HCT116 (cell line): ENCODE results near the gene CTXN1.

Experiments
- ELF1 ChIP-seq: IDR thresholded peaks from 2 replicates; pipeline ENCODE4 v1.6.1; 2012; ENCODE audit warnings: low read depth, borderline replicate concordance
- EZH2phosphoT487 ChIP-seq: fragments of 200-600 bp; IDR thresholded peaks from 2 replicates; pipeline ENCODE4 v1.6.1; 2018; ENCODE audit warnings: antibody characterized with exemption, borderline replicate concordance
- POLR2A ChIP-seq: IDR thresholded peaks from 2 replicates; pipeline ENCODE4 v1.7.0; 2011; ENCODE audit warnings: borderline replicate concordance; ENCODE audit not compliant: insufficient read depth, insufficient read length; ENCODE audit errors: extremely low read depth
- POLR2AphosphoS5 ChIP-seq: IDR thresholded peaks from 2 replicates; pipeline ENCODE4 v1.6.1; 2011; ENCODE audit warnings: mild to moderate bottlenecking, low read depth, low read length, moderate library complexity
- RAD21 ChIP-seq: IDR thresholded peaks from 2 replicates; pipeline ENCODE4 v1.6.1; 2012; ENCODE audit warnings: low read depth, mild to moderate bottlenecking
- YY1 ChIP-seq: IDR thresholded peaks from 2 replicates; pipeline ENCODE4 v1.6.1; 2011; ENCODE audit warnings: low read length, low read depth, moderate library complexity, mild to moderate bottlenecking; ENCODE audit not compliant: insufficient replicate concordance; ENCODE audit errors: extremely low read depth
- TF ChIP-seq, protein P1 (sequence below), 3 experiments: fragments of 200-600 bp in 1 of 3; sonication (generic) in 1 of 3; IDR thresholded peaks in 2 of 3; conservative IDR thresholded peaks in 1 of 3; 2 replicates each; pipeline ENCODE4 v1.5.1; 2012 to 2017; ENCODE audit warnings: low read depth in 2 of 3, low read length in 2 of 3, antibody characterized with exemption in 1 of 3, borderline replicate concordance in 1 of 3, control low read depth in 1 of 3, mild to moderate bottlenecking in 1 of 3, mixed read lengths in 1 of 3, mixed run types in 1 of 3, moderate library complexity in 1 of 3; ENCODE audit not compliant: insufficient read depth in 1 of 3
- TF ChIP-seq, protein P2 (sequence below): IDR thresholded peaks from 2 replicates; pipeline ENCODE4 v1.6.1; 2012; ENCODE audit warnings: low read depth
- TF ChIP-seq, protein P3 (sequence below): IDR thresholded peaks from 2 replicates; pipeline ENCODE4 v1.6.1; 2012

DNA sequence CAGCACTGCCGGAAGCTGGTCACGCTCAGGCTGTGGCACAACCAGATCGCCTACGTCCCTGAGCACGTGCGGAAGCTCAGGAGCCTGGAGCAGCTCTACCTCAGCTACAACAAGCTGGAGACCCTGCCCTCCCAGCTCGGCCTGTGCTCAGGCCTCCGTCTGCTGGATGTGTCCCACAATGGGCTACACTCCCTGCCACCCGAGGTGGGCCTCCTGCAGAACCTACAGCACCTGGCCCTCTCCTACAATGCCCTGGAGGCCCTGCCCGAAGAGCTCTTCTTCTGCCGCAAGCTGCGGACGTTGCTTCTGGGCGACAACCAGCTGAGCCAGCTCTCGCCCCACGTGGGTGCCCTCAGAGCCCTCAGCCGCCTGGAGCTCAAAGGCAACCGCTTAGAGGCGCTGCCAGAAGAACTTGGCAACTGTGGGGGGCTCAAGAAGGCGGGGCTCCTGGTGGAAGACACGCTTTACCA, 25.5 kb downstream of the CTXN1 start:
- no peak for TF ChIP-seq ELF1
- TF ChIP-seq, protein P1, sequence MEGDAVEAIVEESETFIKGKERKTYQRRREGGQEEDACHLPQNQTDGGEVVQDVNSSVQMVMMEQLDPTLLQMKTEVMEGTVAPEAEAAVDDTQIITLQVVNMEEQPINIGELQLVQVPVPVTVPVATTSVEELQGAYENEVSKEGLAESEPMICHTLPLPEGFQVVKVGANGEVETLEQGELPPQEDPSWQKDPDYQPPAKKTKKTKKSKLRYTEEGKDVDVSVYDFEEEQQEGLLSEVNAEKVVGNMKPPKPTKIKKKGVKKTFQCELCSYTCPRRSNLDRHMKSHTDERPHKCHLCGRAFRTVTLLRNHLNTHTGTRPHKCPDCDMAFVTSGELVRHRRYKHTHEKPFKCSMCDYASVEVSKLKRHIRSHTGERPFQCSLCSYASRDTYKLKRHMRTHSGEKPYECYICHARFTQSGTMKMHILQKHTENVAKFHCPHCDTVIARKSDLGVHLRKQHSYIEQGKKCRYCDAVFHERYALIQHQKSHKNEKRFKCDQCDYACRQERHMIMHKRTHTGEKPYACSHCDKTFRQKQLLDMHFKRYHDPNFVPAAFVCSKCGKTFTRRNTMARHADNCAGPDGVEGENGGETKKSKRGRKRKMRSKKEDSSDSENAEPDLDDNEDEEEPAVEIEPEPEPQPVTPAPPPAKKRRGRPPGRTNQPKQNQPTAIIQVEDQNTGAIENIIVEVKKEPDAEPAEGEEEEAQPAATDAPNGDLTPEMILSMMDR (IDR thresholded peaks at IDR 0.05 in 2 of 3, conservative IDR thresholded peaks at IDR 0.05 in 1 of 3; ENCODE audit: borderline replicate concordance in 1 of 3, insufficient read depth in 1 of 3, low read depth in 2 of 3, low read length in 2 of 3): no peak
- no peak for TF ChIP-seq RAD21
- TF ChIP-seq POLR2A: no peak
- TF ChIP-seq, protein P2, sequence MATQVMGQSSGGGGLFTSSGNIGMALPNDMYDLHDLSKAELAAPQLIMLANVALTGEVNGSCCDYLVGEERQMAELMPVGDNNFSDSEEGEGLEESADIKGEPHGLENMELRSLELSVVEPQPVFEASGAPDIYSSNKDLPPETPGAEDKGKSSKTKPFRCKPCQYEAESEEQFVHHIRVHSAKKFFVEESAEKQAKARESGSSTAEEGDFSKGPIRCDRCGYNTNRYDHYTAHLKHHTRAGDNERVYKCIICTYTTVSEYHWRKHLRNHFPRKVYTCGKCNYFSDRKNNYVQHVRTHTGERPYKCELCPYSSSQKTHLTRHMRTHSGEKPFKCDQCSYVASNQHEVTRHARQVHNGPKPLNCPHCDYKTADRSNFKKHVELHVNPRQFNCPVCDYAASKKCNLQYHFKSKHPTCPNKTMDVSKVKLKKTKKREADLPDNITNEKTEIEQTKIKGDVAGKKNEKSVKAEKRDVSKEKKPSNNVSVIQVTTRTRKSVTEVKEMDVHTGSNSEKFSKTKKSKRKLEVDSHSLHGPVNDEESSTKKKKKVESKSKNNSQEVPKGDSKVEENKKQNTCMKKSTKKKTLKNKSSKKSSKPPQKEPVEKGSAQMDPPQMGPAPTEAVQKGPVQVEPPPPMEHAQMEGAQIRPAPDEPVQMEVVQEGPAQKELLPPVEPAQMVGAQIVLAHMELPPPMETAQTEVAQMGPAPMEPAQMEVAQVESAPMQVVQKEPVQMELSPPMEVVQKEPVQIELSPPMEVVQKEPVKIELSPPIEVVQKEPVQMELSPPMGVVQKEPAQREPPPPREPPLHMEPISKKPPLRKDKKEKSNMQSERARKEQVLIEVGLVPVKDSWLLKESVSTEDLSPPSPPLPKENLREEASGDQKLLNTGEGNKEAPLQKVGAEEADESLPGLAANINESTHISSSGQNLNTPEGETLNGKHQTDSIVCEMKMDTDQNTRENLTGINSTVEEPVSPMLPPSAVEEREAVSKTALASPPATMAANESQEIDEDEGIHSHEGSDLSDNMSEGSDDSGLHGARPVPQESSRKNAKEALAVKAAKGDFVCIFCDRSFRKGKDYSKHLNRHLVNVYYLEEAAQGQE: no peak
- TF ChIP-seq, protein P3, sequence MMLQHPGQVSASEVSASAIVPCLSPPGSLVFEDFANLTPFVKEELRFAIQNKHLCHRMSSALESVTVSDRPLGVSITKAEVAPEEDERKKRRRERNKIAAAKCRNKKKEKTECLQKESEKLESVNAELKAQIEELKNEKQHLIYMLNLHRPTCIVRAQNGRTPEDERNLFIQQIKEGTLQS: no peak
- no peak for TF ChIP-seq YY1
- TF ChIP-seq POLR2AphosphoS5: no peak
- no peak for TF ChIP-seq EZH2phosphoT487
